Measurements from ENCODE around the gene BCR. TPM values are rescaled to one million over a fixed set of nuclear protein-coding genes. Genes with fewer than 3 reads are reported as not detected.

BCR gene
- total and polyA plus RNA-seq, 2 of the 13 experiments (the other 11 are each of a cell fraction or from before 2014, with no cell fraction given), result 19.9 to 33.6 TPM

DNA sequence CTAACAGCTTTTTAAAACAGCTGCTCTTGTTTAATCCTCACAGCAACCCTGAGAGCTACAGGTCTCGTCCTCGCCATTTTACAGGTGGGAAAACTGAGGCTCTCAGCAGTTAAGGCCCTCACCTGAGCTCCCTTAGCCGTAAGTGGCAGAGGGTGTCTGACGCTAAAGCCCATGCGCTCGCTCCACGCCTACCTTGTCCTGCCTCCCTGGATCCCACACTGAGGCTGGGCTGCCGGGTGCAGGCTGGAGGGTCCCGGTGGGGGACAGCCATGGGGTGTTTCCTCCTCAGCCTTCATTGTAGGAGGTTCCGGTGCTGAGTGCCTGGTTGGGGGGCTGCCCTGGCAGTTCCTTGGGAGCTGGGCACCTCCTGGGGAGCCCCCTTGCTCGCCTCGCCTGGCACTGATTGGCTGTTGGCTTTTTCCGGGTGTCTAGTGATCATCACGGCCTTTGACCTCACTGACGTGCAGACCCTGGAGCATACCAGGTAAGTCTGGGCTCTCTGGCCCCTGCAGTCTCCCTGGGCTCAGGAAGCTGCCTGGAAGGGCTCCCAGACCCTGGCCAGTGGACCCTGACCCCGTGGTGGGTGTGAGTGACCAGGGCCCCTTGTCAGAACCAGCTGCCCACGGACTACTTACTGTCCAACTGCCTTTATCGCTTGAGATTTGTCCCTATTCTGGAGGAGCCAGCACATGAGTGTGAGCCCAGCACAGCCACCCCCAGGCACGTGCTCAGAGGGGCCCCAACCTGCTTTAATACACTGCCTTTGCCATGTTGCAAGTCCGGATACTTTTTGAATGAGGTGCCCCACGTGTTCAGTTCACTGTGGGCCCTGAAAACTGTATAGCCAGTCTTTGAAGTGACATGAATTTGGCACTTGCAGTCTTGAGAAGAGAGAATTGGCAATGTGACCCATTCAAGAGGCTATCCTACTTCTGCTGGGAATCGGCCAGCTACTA is 22.5 kb upstream of the BCR start (continued):
- TF ChIP-seq, protein P1, sequence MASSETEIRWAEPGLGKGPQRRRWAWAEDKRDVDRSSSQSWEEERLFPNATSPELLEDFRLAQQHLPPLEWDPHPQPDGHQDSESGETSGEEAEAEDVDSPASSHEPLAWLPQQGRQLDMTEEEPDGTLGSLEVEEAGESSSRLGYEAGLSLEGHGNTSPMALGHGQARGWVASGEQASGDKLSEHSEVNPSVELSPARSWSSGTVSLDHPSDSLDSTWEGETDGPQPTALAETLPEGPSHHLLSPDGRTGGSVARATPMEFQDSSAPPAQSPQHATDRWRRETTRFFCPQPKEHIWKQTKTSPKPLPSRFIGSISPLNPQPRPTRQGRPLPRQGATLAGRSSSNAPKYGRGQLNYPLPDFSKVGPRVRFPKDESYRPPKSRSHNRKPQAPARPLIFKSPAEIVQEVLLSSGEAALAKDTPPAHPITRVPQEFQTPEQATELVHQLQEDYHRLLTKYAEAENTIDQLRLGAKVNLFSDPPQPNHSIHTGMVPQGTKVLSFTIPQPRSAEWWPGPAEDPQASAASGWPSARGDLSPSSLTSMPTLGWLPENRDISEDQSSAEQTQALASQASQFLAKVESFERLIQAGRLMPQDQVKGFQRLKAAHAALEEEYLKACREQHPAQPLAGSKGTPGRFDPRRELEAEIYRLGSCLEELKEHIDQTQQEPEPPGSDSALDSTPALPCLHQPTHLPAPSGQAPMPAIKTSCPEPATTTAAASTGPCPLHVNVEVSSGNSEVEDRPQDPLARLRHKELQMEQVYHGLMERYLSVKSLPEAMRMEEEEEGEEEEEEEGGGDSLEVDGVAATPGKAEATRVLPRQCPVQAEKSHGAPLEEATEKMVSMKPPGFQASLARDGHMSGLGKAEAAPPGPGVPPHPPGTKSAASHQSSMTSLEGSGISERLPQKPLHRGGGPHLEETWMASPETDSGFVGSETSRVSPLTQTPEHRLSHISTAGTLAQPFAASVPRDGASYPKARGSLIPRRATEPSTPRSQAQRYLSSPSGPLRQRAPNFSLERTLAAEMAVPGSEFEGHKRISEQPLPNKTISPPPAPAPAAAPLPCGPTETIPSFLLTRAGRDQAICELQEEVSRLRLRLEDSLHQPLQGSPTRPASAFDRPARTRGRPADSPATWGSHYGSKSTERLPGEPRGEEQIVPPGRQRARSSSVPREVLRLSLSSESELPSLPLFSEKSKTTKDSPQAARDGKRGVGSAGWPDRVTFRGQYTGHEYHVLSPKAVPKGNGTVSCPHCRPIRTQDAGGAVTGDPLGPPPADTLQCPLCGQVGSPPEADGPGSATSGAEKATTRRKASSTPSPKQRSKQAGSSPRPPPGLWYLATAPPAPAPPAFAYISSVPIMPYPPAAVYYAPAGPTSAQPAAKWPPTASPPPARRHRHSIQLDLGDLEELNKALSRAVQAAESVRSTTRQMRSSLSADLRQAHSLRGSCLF (CRISPR knock-in tag; IDR thresholded peaks at IDR 0.05; ENCODE audit: borderline replicate concordance), result no peak
- TF ChIP-seq NCOA2 (CRISPR knock-in tag; IDR thresholded peaks at IDR 0.05), result peak; percentile 13; the same call in 1 of the 2 replicates
- TF ChIP-seq MAFF (IDR thresholded peaks at IDR 0.05; ENCODE audit: low read depth, low read length), result no peak
- no peak for TF ChIP-seq ZNF10 (CRISPR knock-in tag; IDR thresholded peaks at IDR 0.05; ENCODE audit: borderline replicate concordance, low read depth)
- TF ChIP-seq, protein P2, sequence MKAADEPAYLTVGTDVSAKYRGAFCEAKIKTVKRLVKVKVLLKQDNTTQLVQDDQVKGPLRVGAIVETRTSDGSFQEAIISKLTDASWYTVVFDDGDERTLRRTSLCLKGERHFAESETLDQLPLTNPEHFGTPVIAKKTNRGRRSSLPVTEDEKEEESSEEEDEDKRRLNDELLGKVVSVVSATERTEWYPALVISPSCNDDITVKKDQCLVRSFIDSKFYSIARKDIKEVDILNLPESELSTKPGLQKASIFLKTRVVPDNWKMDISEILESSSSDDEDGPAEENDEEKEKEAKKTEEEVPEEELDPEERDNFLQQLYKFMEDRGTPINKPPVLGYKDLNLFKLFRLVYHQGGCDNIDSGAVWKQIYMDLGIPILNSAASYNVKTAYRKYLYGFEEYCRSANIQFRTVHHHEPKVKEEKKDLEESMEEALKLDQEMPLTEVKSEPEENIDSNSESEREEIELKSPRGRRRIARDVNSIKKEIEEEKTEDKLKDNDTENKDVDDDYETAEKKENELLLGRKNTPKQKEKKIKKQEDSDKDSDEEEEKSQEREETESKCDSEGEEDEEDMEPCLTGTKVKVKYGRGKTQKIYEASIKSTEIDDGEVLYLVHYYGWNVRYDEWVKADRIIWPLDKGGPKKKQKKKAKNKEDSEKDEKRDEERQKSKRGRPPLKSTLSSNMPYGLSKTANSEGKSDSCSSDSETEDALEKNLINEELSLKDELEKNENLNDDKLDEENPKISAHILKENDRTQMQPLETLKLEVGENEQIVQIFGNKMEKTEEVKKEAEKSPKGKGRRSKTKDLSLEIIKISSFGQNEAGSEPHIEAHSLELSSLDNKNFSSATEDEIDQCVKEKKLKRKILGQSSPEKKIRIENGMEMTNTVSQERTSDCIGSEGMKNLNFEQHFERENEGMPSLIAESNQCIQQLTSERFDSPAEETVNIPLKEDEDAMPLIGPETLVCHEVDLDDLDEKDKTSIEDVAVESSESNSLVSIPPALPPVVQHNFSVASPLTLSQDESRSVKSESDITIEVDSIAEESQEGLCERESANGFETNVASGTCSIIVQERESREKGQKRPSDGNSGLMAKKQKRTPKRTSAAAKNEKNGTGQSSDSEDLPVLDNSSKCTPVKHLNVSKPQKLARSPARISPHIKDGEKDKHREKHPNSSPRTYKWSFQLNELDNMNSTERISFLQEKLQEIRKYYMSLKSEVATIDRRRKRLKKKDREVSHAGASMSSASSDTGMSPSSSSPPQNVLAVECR (CRISPR knock-in tag; IDR thresholded peaks at IDR 0.05; ENCODE audit: borderline replicate concordance), result peak; percentile 44; the same call in 1 of the 2 replicates
- no peak for TF ChIP-seq ZNF121 (CRISPR knock-in tag; IDR thresholded peaks at IDR 0.05)
- TF ChIP-seq TOPORS (CRISPR knock-in tag; IDR thresholded peaks at IDR 0.05), result no peak
- TF ChIP-seq, protein P3, sequence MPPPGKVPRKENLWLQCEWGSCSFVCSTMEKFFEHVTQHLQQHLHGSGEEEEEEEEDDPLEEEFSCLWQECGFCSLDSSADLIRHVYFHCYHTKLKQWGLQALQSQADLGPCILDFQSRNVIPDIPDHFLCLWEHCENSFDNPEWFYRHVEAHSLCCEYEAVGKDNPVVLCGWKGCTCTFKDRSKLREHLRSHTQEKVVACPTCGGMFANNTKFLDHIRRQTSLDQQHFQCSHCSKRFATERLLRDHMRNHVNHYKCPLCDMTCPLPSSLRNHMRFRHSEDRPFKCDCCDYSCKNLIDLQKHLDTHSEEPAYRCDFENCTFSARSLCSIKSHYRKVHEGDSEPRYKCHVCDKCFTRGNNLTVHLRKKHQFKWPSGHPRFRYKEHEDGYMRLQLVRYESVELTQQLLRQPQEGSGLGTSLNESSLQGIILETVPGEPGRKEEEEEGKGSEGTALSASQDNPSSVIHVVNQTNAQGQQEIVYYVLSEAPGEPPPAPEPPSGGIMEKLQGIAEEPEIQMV (CRISPR knock-in tag; IDR thresholded peaks at IDR 0.05; ENCODE audit: low read depth), result no peak
- no peak for TF ChIP-seq SMC3 (IDR thresholded peaks at IDR 0.05; ENCODE audit: low read length)
- TF ChIP-seq ELF1 (CRISPR knock-in tag; IDR thresholded peaks at IDR 0.05), result no peak
- no peak for TF ChIP-seq ZMYM2 (CRISPR knock-in tag; IDR thresholded peaks at IDR 0.05)
- TF ChIP-seq, protein P4, sequence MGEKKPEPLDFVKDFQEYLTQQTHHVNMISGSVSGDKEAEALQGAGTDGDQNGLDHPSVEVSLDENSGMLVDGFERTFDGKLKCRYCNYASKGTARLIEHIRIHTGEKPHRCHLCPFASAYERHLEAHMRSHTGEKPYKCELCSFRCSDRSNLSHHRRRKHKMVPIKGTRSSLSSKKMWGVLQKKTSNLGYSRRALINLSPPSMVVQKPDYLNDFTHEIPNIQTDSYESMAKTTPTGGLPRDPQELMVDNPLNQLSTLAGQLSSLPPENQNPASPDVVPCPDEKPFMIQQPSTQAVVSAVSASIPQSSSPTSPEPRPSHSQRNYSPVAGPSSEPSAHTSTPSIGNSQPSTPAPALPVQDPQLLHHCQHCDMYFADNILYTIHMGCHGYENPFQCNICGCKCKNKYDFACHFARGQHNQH (CRISPR knock-in tag; IDR thresholded peaks at IDR 0.05), result no peak
- TF ChIP-seq MXD4 (CRISPR knock-in tag; IDR thresholded peaks at IDR 0.05), result 0 out of 2 replicates have a peak, but pooled peaks have one; percentile 30
- no peak for TF ChIP-seq SP5 (CRISPR knock-in tag; IDR thresholded peaks at IDR 0.05; ENCODE audit: borderline replicate concordance, low read depth)
- no peak for TF ChIP-seq ZNF124 (CRISPR knock-in tag; IDR thresholded peaks at IDR 0.05)
- TF ChIP-seq NKX3-1 (CRISPR knock-in tag; IDR thresholded peaks at IDR 0.05), result no peak
- TF ChIP-seq DNMT1 (CRISPR knock-in tag; IDR thresholded peaks at IDR 0.05), result no peak
